Testis (tissue), 3 donors: Measurements from ENCODE around the gene SLC5A10. TPM values are rescaled to one million over a fixed set of nuclear protein-coding genes. Genes with fewer than 3 reads are reported as not detected.

ENCODE experiments used
- DNase-seq: peaks from one replicate; pipeline ENCODE4 v3.0.0-alpha.2; 2019
- H3K27ac ChIP-seq, 2 donors: fragments of 200-600 bp; sonication (generic); one replicate each; pipeline ENCODE4 v1.5.1; 2019
- H3K27me3 ChIP-seq: fragments of 200-600 bp; sonication (generic); one replicate; pipeline ENCODE4 v1.5.1; 2019
- H3K36me3 ChIP-seq: fragments of 200-600 bp; sonication (generic); one replicate; pipeline ENCODE4 v1.5.1; 2017; ENCODE audit warnings: low read depth; ENCODE audit errors: missing control alignments
- H3K4me1 ChIP-seq: fragments of 200-600 bp; sonication (generic); one replicate; pipeline ENCODE4 v1.5.1; 2019
- H3K4me3 ChIP-seq, 2 donors: fragments of 200-600 bp; sonication (generic); one replicate each; pipeline ENCODE4 v1.5.1; 2017 to 2019
- H3K9me3 ChIP-seq: fragments of 200-600 bp; sonication (generic); one replicate; pipeline ENCODE4 v1.5.1; 2017
- CTCF ChIP-seq, 3 experiments: fragments of 450-650 bp in 2 of 3; fragments of 200-600 bp in 1 of 3; sonication (generic) in 1 of 3; IDR thresholded peaks; one replicate each; pipeline ENCODE4 v1.5.1; 2016 to 2019; ENCODE audit warnings: antibody characterized with exemption in 3 of 3, mild to moderate bottlenecking in 2 of 3, moderate library complexity in 1 of 3
- POLR2A ChIP-seq: fragments of 450-650 bp; IDR thresholded peaks from one replicate; pipeline ENCODE4 v1.6.1; 2017; ENCODE audit warnings: antibody characterized with exemption, mild to moderate bottlenecking, moderate library complexity
- WGBS, 2 donors: methylation state at CpG; one replicate each; pipeline ENCODE4 v1.1.5; 2018; 5-methylcytosine and 5-hydroxymethylcytosine counted together
- intact Hi-C: fragments of 100-400 bp; cut with DNase I; formaldehyde crosslinking; loops from one replicate; pipeline ENCODE4 v1.15.1; 2023; ENCODE audit warnings: low total_unique reads
- polyA plus RNA-seq: library from polyadenylated mRNA; stranded (reverse); fragments of 350-450 nt; fragmentation: Illumina TruSeq; extraction: RNeasy Lipid Tissue Mini Kit (QIAGEN cat#74804); gene quantifications from one replicate; pipeline ENCODE4 v1.2.3, GENCODE V29; 2014; ENCODE audit warnings: low read depth, low replicate concordance; ENCODE audit not compliant: insufficient read depth
- total RNA-seq, 2 donors: library from RNA; depleted of rRNA; stranded (reverse); fragments of >200 nt; gene quantifications; one replicate each; pipeline ENCODE4 v1.2.3, GENCODE V29; 2016

The SLC5A10 gene
- total and polyA plus RNA-seq, 3 donors from 2014 or later = 0.98 to 1.1 (median 1.1) TPM

- Histone ChIP-seq H3K27ac (no peak overlapping the region), H3K9me3 (no peaks in the 10 kb centered on the region), H3K4me3 (no peak overlapping the region), H3K36me3 (no peaks in the 10 kb centered on the region), H3K4me1 (no peaks in the 10 kb centered on the region), H3K27me3 (no peaks in the 10 kb centered on the region)
- intact Hi-C loops = no loop called here
- no peak for DNase-seq
- no peak for TF ChIP-seq POLR2A
- TF ChIP-seq CTCF (IDR thresholded peaks at IDR 0.05) = no peak
- 66 to 71% methylated on average over 11 of the region's 11 CpGs for WGBS, 2 donors
Measured at GRCh38 chr17:19010729-19011505, 59.0 kb downstream of the SLC5A10 start.

- Histone ChIP-seq H3K36me3 (no peaks in the 10 kb centered on the region), H3K4me3 (no peak overlapping the region), H3K4me1 (no peaks in the 10 kb centered on the region), H3K27ac (no peak overlapping the region), H3K9me3 (no peaks in the 10 kb centered on the region), H3K27me3 (no peaks in the 10 kb centered on the region)
- WGBS, 2 donors = 79 to 94% methylated on average over 6 of the region's 6 CpGs
- intact Hi-C loops = no loop called here
- TF ChIP-seq CTCF (IDR thresholded peaks at IDR 0.05) = no peak
- TF ChIP-seq POLR2A = no peak
- DNase-seq = no peak
Measured at GRCh38 chr17:19011581-19011980, 59.6 kb downstream of the SLC5A10 start.

- H3K27ac ChIP-seq = no peak overlapping the region
- intact Hi-C loops = no loop called here
- DNase-seq = no peak
- no peak overlapping the region for H3K4me3 ChIP-seq
- no peaks in the 10 kb centered on the region for H3K36me3 ChIP-seq
- H3K9me3 ChIP-seq = no peaks in the 10 kb centered on the region
- TF ChIP-seq POLR2A = no peak
- no peak for TF ChIP-seq CTCF (IDR thresholded peaks at IDR 0.05)
- 94 to 96% methylated on average over 20 to 22 of the region's 22 CpGs for WGBS, 2 donors
- no peaks in the 10 kb centered on the region for H3K4me1 ChIP-seq
- no peaks in the 10 kb centered on the region for H3K27me3 ChIP-seq
Measured at GRCh38 chr17:19012171-19013080, 60.5 kb downstream of the SLC5A10 start.

GRCh38 chr17:19013226-19013625, 61.3 kb downstream of the SLC5A10 start:
- Histone ChIP-seq H3K4me1 (no peaks in the 10 kb centered on the region), H3K9me3 (no peaks in the 10 kb centered on the region), H3K27ac (no peak overlapping the region), H3K36me3 (no peaks in the 10 kb centered on the region), H3K4me3 (no peak overlapping the region), H3K27me3 (no peaks in the 10 kb centered on the region)
- DNase-seq = no peak
- 95 to 98% methylated on average over 5 to 12 of the region's 12 CpGs for WGBS, 2 donors
- TF ChIP-seq POLR2A = no peak
- intact Hi-C loops = no loop called here
